ENCODE data around the gene KLF16. TPM values are rescaled to one million over a fixed set of nuclear protein-coding genes. Genes with fewer than 3 reads are reported as not detected.

The KLF16 gene
- total RNA-seq, 4 donors from 2014 or later: 1.4 to 7.1 (median 5.5) TPM

GRCh38 chr19:1845642-1846041, 17.7 kb downstream of the KLF16 start:
- Histone ChIP-seq H3K4me3 (no peak overlapping the region), H3K4me1 (peaks cover 0 to 71% (median 52%) of the 10 kb centered on the region in 3 donors)

GRCh38 chr19:1845125-1845515, 18.3 kb downstream of the KLF16 start:
- Histone ChIP-seq H3K27me3 (no peaks in the 10 kb centered on the region), H3K27ac (no peak overlapping the region), H3K36me3 (peaks cover 0 to 10% of the 10 kb centered on the region in 2 donors), H3K4me1 (peaks cover 0 to 77% (median 57%) of the 10 kb centered on the region in 3 donors), H3K9me3 (no peaks in the 10 kb centered on the region), H3K4me3 (no peak overlapping the region)
- no peak for TF ChIP-seq POLR2AphosphoS5 (IDR thresholded peaks at IDR 0.05)
- TF ChIP-seq POLR2A (IDR thresholded peaks at IDR 0.05): no peak
- TF ChIP-seq EP300 (IDR thresholded peaks at IDR 0.05): no peak
- TF ChIP-seq CTCF (IDR thresholded peaks at IDR 0.05): no peak
- 86 to 100% methylated on average over 2 of the region's 16 CpGs for WGBS, 2 donors (ENCODE audit: low coverage in 1 of 2)
- ATAC-seq: no peak

More at GRCh38 chr19:1845642-1846041, 17.7 kb downstream of the KLF16 start:
- WGBS, 2 donors (ENCODE audit: low coverage in 1 of 2): 86% methylated on average over 5 of the region's 11 CpGs; no CpG with 5 or more reads in 1 of the 2 donors
- Histone ChIP-seq H3K27ac (no peak overlapping the region), H3K27me3 (no peaks in the 10 kb centered on the region), H3K36me3 (peaks cover 0 to 10% of the 10 kb centered on the region in 2 donors), H3K9me3 (no peaks in the 10 kb centered on the region)
- ATAC-seq: no peak
- no peak for TF ChIP-seq CTCF (IDR thresholded peaks at IDR 0.05)
- TF ChIP-seq POLR2AphosphoS5 (IDR thresholded peaks at IDR 0.05): no peak
- TF ChIP-seq POLR2A (IDR thresholded peaks at IDR 0.05): no peak
- TF ChIP-seq EP300 (IDR thresholded peaks at IDR 0.05): no peak

GRCh38 chr19:1844513-1845124, 18.8 kb downstream of the KLF16 start:
- 7% methylated on average over 2 of the region's 19 CpGs; no CpG with 5 or more reads in 1 of the 2 donors for WGBS, 2 donors (ENCODE audit: low coverage in 1 of 2)
- Histone ChIP-seq H3K4me3 (no peak overlapping the region), H3K27ac (no peak overlapping the region), H3K27me3 (no peaks in the 10 kb centered on the region), H3K4me1 (peaks cover 0 to 82% (median 62%) of the 10 kb centered on the region in 3 donors), H3K36me3 (peaks cover 0 to 13% of the 10 kb centered on the region in 2 donors), H3K9me3 (no peaks in the 10 kb centered on the region)
- ATAC-seq: no peak
- TF ChIP-seq POLR2A (IDR thresholded peaks at IDR 0.05) (no peak), POLR2AphosphoS5 (IDR thresholded peaks at IDR 0.05) (no peak), CTCF (IDR thresholded peaks at IDR 0.05) (no peak), EP300 (IDR thresholded peaks at IDR 0.05) (no peak)

GRCh38 chr19:1843646-1844394, 19.6 kb downstream of the KLF16 start:
- H3K27me3 ChIP-seq: no peaks in the 10 kb centered on the region
- H3K4me1 ChIP-seq: peaks cover 0 to 90% (median 63%) of the 10 kb centered on the region in 3 donors
- TF ChIP-seq EP300 (IDR thresholded peaks at IDR 0.05): no peak
- TF ChIP-seq POLR2AphosphoS5 (IDR thresholded peaks at IDR 0.05): no peak
- TF ChIP-seq POLR2A (IDR thresholded peaks at IDR 0.05): no peak
- no peak overlapping the region for H3K4me3 ChIP-seq
- no peak for ATAC-seq
- no peaks in the 10 kb centered on the region for H3K9me3 ChIP-seq
- WGBS, 2 donors (ENCODE audit: low coverage in 1 of 2): no CpG with 5 or more reads among the region's 25 CpGs
- H3K27ac ChIP-seq: no peak overlapping the region
- H3K36me3 ChIP-seq: peaks cover 0 to 19% of the 10 kb centered on the region in 2 donors

- H3K36me3 ChIP-seq: peaks cover 0 to 19% of the 10 kb centered on the region in 2 donors
- TF ChIP-seq POLR2A (IDR thresholded peaks at IDR 0.05): no peak
- TF ChIP-seq POLR2AphosphoS5 (IDR thresholded peaks at IDR 0.05): no peak
- no peak for TF ChIP-seq CTCF (IDR thresholded peaks at IDR 0.05)
- no peak for TF ChIP-seq EP300 (IDR thresholded peaks at IDR 0.05)
- H3K4me3 ChIP-seq: no peak overlapping the region
- peak overlapping the region in 1 of 4 donors; percentile 9 for H3K27ac ChIP-seq
- no peaks in the 10 kb centered on the region for H3K27me3 ChIP-seq
- peaks cover 0 to 97% (median 63%) of the 10 kb centered on the region in 3 donors for H3K4me1 ChIP-seq
- 62% methylated on average over 5 of the region's 22 CpGs; no CpG with 5 or more reads in 1 of the 2 donors for WGBS, 2 donors (ENCODE audit: low coverage in 1 of 2)
- H3K9me3 ChIP-seq: no peaks in the 10 kb centered on the region
- no peak for ATAC-seq
Measured at GRCh38 chr19:1843116-1843515, 20.3 kb downstream of the KLF16 start.

Measured in gastroesophageal sphincter (tissue), 4 donors.